K562 (cell line): Measurements from ENCODE around the gene KMT2A. TPM values are rescaled to one million over a fixed set of nuclear protein-coding genes. Genes with fewer than 3 reads are reported as not detected.

Experiments
- ATAC-seq: fragments of 200-7000 bp; cut with Tn5 transposase; 3 replicates; pipeline ENCODE4 v1.9.1; 2020; ENCODE audit warnings: moderate library complexity
- BruUV-seq: library from RNA; stranded (reverse); fragments of 400-500 nt; replicated peaks from 2 replicates; lab custom pipeline; 2021; lab: Mats Ljungman, UMichigan
- CTCF ChIA-PET: fragments of 300-600 bp; formaldehyde crosslinking; extraction: SDS; loops from one replicate; lab custom pipeline; 2021; ENCODE audit warnings: low intra/inter-chr PET ratio; lab: Yijun Ruan, JAX
- POLR2A ChIA-PET: fragments of 300-600, 350-650 bp; sonication (Branson Sonifier 250); formaldehyde crosslinking; extraction: SDS; loops from one replicate; lab custom pipeline; 2021; ENCODE audit warnings: antibody characterized with exemption, inconsistent platforms; lab: Yijun Ruan, JAX
- DNase-seq, 4 experiments: peaks; one replicate each; pipeline versions ENCODE4 v3.0.0 to v3.0.0-alpha.2; 2011 to 2018; ENCODE audit warnings: low spot score in 3 of 4, mixed read lengths in 3 of 4; ENCODE audit errors: extremely low read depth in 1 of 4
- FAIRE-seq: peaks from 2 replicates; lab custom pipeline; 2011; peaks lifted over from hg19 to GRCh38; lab: Jason Lieb, UNC
- H2AFZ ChIP-seq: 2 replicates; pipeline ENCODE4 v1.6.0; 2011; ENCODE audit warnings: low read depth, low read length, control low read depth, inconsistent platforms
- H3K27ac ChIP-seq: fragments of 200-600 bp; 3 replicates; pipeline ENCODE4 v1.8.0; 2011; ENCODE audit warnings: low read depth, mild to moderate bottlenecking, control low read depth, inconsistent platforms, low read length, moderate library complexity, mixed read lengths; ENCODE audit errors: extremely low read depth
- H3K27me3 ChIP-seq, 2 experiments: fragments of 300-600 bp in 1 of 2; 2 replicates in 1 of 2; 3 replicates in 1 of 2; pipeline versions ENCODE4 v1.6.0 to v1.8.0; 2011; ENCODE audit warnings: inconsistent platforms in 2 of 2, low read length in 2 of 2, mild to moderate bottlenecking in 1 of 2, mixed read lengths in 1 of 2, moderate library complexity in 1 of 2; ENCODE audit not compliant: control insufficient read depth in 2 of 2, insufficient read depth in 2 of 2
- H3K36me3 ChIP-seq: fragments of 300-600 bp; 3 replicates; pipeline ENCODE4 v1.8.0; 2011; ENCODE audit warnings: mild to moderate bottlenecking, low read length, inconsistent platforms; ENCODE audit not compliant: control insufficient read depth, insufficient read depth
- H3K4me1 ChIP-seq, 2 experiments: fragments of 200-600 bp in 1 of 2; replicated peaks in 1 of 2; 2 replicates in 1 of 2; 3 replicates in 1 of 2; pipeline versions ENCODE4 v1.5.1 to v1.8.0; 2011; ENCODE audit warnings: inconsistent platforms in 2 of 2, low read length in 2 of 2, mild to moderate bottlenecking in 1 of 2, mixed read lengths in 1 of 2, moderate library complexity in 1 of 2; ENCODE audit not compliant: control insufficient read depth in 2 of 2, insufficient read depth in 2 of 2
- H3K4me2 ChIP-seq: 2 replicates; pipeline ENCODE4 v1.6.1; 2011; ENCODE audit warnings: low read length, control low read depth, inconsistent platforms, mixed read lengths; ENCODE audit not compliant: insufficient read depth
- H3K4me3 ChIP-seq: fragments of 200-600 bp; sonication (generic), shearing (Covaris generic); 2 replicates; pipeline ENCODE4 v1.5.1; 2016; ENCODE audit warnings: control low read depth, inconsistent platforms
- H3K79me2 ChIP-seq: fragments of 200-600 bp; 3 replicates; pipeline ENCODE4 v1.8.0; 2011; ENCODE audit warnings: low read length, inconsistent platforms; ENCODE audit not compliant: control insufficient read depth, insufficient read depth
- H3K9ac ChIP-seq, 2 experiments: 2 replicates each; pipeline versions ENCODE4 v1.6.0 to v1.6.1; 2011; ENCODE audit warnings: low read depth in 2 of 2, low read length in 2 of 2, control low read depth in 1 of 2, inconsistent platforms in 1 of 2, mild to moderate bottlenecking in 1 of 2, mixed read lengths in 1 of 2; ENCODE audit not compliant: insufficient read depth in 1 of 2
- H3K9me1 ChIP-seq: one replicate; pipeline ENCODE4 v1.6.0; 2011; ENCODE audit warnings: inconsistent platforms, mild to moderate bottlenecking, low read length, moderate library complexity; ENCODE audit not compliant: control insufficient read depth, insufficient read depth
- H3K9me3 ChIP-seq: replicated peaks from 2 replicates; pipeline ENCODE4 v1.5.1; 2011; ENCODE audit warnings: low read depth, low read length, inconsistent platforms; ENCODE audit not compliant: control insufficient read depth, insufficient read depth
- H4K20me1 ChIP-seq: replicated peaks from 2 replicates; pipeline ENCODE4 v1.6.1; 2011; ENCODE audit warnings: low read length, inconsistent platforms, mixed read lengths; ENCODE audit not compliant: control insufficient read depth, insufficient read depth
- JUN ChIP-seq, 2 experiments: sonication (generic) in 1 of 2; formaldehyde crosslinking in 1 of 2; IDR thresholded peaks; 2 replicates each; pipeline versions ENCODE4 v1.6.1 to v1.8.0; 2012 to 2022; ENCODE audit warnings: borderline replicate concordance in 2 of 2, mild to moderate bottlenecking in 2 of 2, improper control_type of control experiment in 1 of 2, low read depth in 1 of 2, low read length in 1 of 2, missing genetic modification reagents in 1 of 2
- TEAD1 ChIP-seq, 2 experiments: fragments of 450-650 bp in 1 of 2; sonication (generic) in 1 of 2; formaldehyde crosslinking; IDR thresholded peaks; 2 replicates each; pipeline versions ENCODE4 v1.4.0 to v1.8.0; 2020 to 2022; ENCODE audit warnings: mild to moderate bottlenecking in 2 of 2, missing genetic modification reagents in 1 of 2
- TEAD4 ChIP-seq, 2 experiments: sonication (generic) in 1 of 2; formaldehyde crosslinking in 1 of 2; IDR thresholded peaks; 2 replicates each; pipeline versions ENCODE4 v1.6.1 to v1.8.0; 2012 to 2022; ENCODE audit warnings: borderline replicate concordance in 1 of 2, inconsistent platforms in 1 of 2, low read length in 1 of 2, mild to moderate bottlenecking in 1 of 2, missing genetic modification reagents in 1 of 2
- YBX1 ChIP-seq: fragments of 450-650 bp; IDR thresholded peaks from 2 replicates; pipeline ENCODE4 v1.7.1; 2016; ENCODE audit warnings: mild to moderate bottlenecking
- ZBTB49 ChIP-seq: sonication (generic); formaldehyde crosslinking; IDR thresholded peaks from 2 replicates; pipeline ENCODE4 v1.8.0; 2022; ENCODE audit warnings: missing genetic modification reagents, mild to moderate bottlenecking, borderline replicate concordance
- WGBS: fragments of 100-300 bp; shearing (Covaris generic); methylation state at CpG from one replicate; pipeline ENCODE4 v1.1.6; 2016; ENCODE audit warnings: low coverage, mixed read lengths; ENCODE audit not compliant: insufficient coverage; ENCODE audit errors: missing lambda C conversion rate; 5-methylcytosine and 5-hydroxymethylcytosine counted together
- in situ Hi-C: fragments of 300-500 bp; cut with MboI; formaldehyde crosslinking; loops from 4 replicates; pipeline ENCODE4 v1.15.0; 2018; ENCODE audit warnings: inconsistent platforms, mixed read lengths
- intact Hi-C: fragments of 100-400 bp; cut with micrococcal nuclease; formaldehyde crosslinking; loops from 2 replicates; pipeline ENCODE4 v1.14.2; 2022
- polyA plus RNA-seq, 8 experiments: library from polyadenylated mRNA; depleted of rRNA in 4 of 8; stranded (reverse) in 5 of 8; unstranded in 3 of 8; fragments of >200 nt; fragmentation: Nextera tagmentation in 2 of 8; fragmentation: Illumina TruSeq in 1 of 8; extraction: Ambion mirVana in 2 of 8; extraction: Trizol in 1 of 8; gene quantifications; 2 replicates each; pipeline versions ENCODE4 v1.2.1 to v1.2.3, GENCODE V29; 2011 to 2014; ENCODE audit warnings: inconsistent platforms in 1 of 8, missing spikeins in 1 of 8
- total RNA-seq, 7 experiments: library from RNA; depleted of rRNA in 6 of 7; stranded (reverse); fragments of >200 nt in 6 of 7; fragmentation: Illumina TruSeq in 2 of 7; extraction: Trizol in 2 of 7; gene quantifications; 2 replicates each; pipeline versions ENCODE4 v1.2.1 to v1.2.3, GENCODE V29; 2011 to 2021; ENCODE audit warnings: low replicate concordance in 1 of 7
- TF ChIP-seq, protein P1 (sequence below): sonication (generic); formaldehyde crosslinking; IDR thresholded peaks from 2 replicates; pipeline ENCODE4 v1.8.0; 2022; ENCODE audit warnings: mild to moderate bottlenecking, missing genetic modification reagents
- TF ChIP-seq, protein P2 (sequence below): sonication (generic); formaldehyde crosslinking; IDR thresholded peaks from 2 replicates; pipeline ENCODE4 v1.9.0; 2022; ENCODE audit warnings: mild to moderate bottlenecking, missing genetic modification reagents
- TF ChIP-seq, protein P3 (sequence below): sonication (generic); formaldehyde crosslinking; IDR thresholded peaks from 2 replicates; pipeline ENCODE4 v1.9.0; 2022; ENCODE audit warnings: mild to moderate bottlenecking, missing genetic modification reagents

Gene KMT2A
- total and polyA plus RNA-seq, 9 of the 15 experiments (the other 6 are each of a cell fraction or from before 2014, with no cell fraction given), result 9.6 to 59.9 (median 32.6) TPM

- Histone ChIP-seq H3K36me3 (no peaks in the 10 kb centered on the region; the same call in 2 of the 3 replicates), H3K4me2 (peak overlapping the region; percentile 85), H4K20me1 (no peaks in the 10 kb centered on the region), H3K27ac (no peak overlapping the region), H3K27me3 (no peaks in the 10 kb centered on the region), H3K9me3 (no peaks in the 10 kb centered on the region), H3K4me3 (peak overlapping the region; percentile 65), H3K79me2 (no peaks in the 10 kb centered on the region; the same call in 2 of the 3 replicates), H2AFZ (peak overlapping the region; percentile 91), H3K9me1 (no peaks in the 10 kb centered on the region), H3K9ac (peak overlapping the region; percentile 69 to 91; a peak in 3 of 4 replicates), H3K4me1 (peaks cover 9 to 43% of the 10 kb centered on the region in 2 experiments; a peak in 4 of 5 replicates)
- ChIA-PET CTCF (no interaction called here), POLR2A (interaction anchor here (1.0 kb wide), 1 partner anchor 15 kb away, joined by 3 read pairs; no protein-coding TSS in a partner anchor)
- 48% methylated on average over 11 of the region's 12 CpGs for WGBS
- in situ Hi-C loops, result no loop called here
- peak in 1 of 4 experiments; percentile 27 for DNase-seq
- BruUV-seq, result no TSS peak
- TF ChIP-seq YBX1 (no peak), TEAD1 (CRISPR knock-in tag; IDR thresholded peaks at IDR 0.05) (0 out of 4 replicates have a peak, but pooled peaks of 1 of the 2 experiments have one; percentile 31), JUN (IDR thresholded peaks at IDR 0.05; ENCODE audit: borderline replicate concordance, low read depth, low read length) (no peak), JUN (CRISPR knock-in tag; IDR thresholded peaks at IDR 0.05; ENCODE audit: borderline replicate concordance) (peak; percentile 27; the same call in 1 of the 2 replicates), ZBTB49 (CRISPR knock-in tag) (no peak), TEAD4 (IDR thresholded peaks at IDR 0.05; ENCODE audit: low read length) (no peak), TEAD4 (CRISPR knock-in tag; IDR thresholded peaks at IDR 0.05; ENCODE audit: borderline replicate concordance) (peak; percentile 29; the same call in 1 of the 2 replicates)
- TF ChIP-seq, protein P1, sequence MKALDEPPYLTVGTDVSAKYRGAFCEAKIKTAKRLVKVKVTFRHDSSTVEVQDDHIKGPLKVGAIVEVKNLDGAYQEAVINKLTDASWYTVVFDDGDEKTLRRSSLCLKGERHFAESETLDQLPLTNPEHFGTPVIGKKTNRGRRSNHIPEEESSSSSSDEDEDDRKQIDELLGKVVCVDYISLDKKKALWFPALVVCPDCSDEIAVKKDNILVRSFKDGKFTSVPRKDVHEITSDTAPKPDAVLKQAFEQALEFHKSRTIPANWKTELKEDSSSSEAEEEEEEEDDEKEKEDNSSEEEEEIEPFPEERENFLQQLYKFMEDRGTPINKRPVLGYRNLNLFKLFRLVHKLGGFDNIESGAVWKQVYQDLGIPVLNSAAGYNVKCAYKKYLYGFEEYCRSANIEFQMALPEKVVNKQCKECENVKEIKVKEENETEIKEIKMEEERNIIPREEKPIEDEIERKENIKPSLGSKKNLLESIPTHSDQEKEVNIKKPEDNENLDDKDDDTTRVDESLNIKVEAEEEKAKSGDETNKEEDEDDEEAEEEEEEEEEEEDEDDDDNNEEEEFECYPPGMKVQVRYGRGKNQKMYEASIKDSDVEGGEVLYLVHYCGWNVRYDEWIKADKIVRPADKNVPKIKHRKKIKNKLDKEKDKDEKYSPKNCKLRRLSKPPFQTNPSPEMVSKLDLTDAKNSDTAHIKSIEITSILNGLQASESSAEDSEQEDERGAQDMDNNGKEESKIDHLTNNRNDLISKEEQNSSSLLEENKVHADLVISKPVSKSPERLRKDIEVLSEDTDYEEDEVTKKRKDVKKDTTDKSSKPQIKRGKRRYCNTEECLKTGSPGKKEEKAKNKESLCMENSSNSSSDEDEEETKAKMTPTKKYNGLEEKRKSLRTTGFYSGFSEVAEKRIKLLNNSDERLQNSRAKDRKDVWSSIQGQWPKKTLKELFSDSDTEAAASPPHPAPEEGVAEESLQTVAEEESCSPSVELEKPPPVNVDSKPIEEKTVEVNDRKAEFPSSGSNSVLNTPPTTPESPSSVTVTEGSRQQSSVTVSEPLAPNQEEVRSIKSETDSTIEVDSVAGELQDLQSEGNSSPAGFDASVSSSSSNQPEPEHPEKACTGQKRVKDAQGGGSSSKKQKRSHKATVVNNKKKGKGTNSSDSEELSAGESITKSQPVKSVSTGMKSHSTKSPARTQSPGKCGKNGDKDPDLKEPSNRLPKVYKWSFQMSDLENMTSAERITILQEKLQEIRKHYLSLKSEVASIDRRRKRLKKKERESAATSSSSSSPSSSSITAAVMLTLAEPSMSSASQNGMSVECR (CRISPR knock-in tag), result peak; percentile 30; the same call in 1 of the 2 replicates
- TF ChIP-seq, protein P2, sequence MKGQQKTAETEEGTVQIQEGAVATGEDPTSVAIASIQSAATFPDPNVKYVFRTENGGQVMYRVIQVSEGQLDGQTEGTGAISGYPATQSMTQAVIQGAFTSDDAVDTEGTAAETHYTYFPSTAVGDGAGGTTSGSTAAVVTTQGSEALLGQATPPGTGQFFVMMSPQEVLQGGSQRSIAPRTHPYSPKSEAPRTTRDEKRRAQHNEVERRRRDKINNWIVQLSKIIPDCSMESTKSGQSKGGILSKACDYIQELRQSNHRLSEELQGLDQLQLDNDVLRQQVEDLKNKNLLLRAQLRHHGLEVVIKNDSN (CRISPR knock-in tag), result peak; percentile 7; the same call in 1 of the 2 replicates
- TF ChIP-seq, protein P3, sequence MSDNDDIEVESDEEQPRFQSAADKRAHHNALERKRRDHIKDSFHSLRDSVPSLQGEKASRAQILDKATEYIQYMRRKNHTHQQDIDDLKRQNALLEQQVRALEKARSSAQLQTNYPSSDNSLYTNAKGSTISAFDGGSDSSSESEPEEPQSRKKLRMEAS, result peak; percentile 24; the same call in 1 of the 2 replicates
- no peak for FAIRE-seq
- intact Hi-C loops, result loop anchor here (5.0 kb wide), 1 partner anchor 36 kb away; the partner anchor contains the start of gene IFT46
- ATAC-seq, result no peak
These were observed 95.3 kb downstream of the KMT2A start for GRCh38 chr11:118531597-118532084.
